ENCODE data around the gene LRRC59.
A peak's percentile ranks its signal among the peaks of the same experiment; 100 is the strongest.
"Not testable (repeated sequence)": the region's sequence is repeated elsewhere in the genome, so short reads cannot be mapped to it uniquely, and the experiment has no call there.

The LRRC59 gene

DNA sequence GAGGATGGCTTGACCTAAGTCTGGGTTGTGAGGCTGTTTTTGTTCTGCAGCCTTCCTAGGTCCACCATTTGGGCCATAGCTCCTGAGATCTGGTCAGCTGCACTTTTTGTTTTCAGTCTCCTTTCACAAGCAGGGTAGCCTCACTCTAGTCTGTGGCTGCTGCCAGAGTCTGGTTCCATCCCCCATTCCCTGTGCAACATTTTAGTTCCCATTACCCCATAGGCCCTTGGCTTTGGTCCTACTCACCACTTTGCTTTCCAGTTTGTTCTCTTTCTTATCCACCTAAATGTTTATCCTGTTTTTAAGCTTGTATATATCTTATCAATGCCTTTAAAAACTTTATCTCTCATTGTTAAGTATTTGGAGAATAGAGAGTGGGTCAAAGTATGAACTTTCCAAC is 57.9 kb downstream of the LRRC59 start:
- no peaks in the 10 kb centered on the region for H3K27me3 ChIP-seq (ENCODE audit: insufficient read depth, low read length, poor library complexity)

DNA sequence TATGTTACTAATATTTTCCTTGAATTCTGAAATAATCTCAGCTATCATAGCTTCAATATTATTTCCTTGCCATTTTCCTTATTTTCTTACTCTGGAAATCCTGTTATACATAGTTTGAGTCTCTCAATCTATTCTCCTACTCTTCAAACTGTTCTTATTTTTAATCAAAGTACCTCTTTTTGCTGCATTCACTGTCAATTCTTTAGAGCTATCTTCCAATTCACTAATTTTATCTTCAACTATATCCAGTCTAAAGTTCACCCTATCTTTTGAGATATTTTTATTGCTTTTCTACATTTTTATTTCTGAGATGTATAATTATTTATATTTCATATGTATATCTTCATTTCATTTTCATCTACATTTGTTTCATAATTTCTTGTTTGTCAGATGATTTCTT is 58.7 kb downstream of the LRRC59 start:
- Histone ChIP-seq H3K79me1 (ENCODE audit: low read length) (no peaks in the 10 kb centered on the region), H3K23ac (ENCODE audit: low read length) (no peak overlapping the region), H3K27ac (ENCODE audit: low read depth, low read length) (no peak overlapping the region), H2AK5ac (ENCODE audit: low read length) (no peak overlapping the region), H3K79me2 (ENCODE audit: control insufficient read depth, insufficient read depth, low read length) (no peaks in the 10 kb centered on the region), H3K36me3 (ENCODE audit: control insufficient read depth, insufficient read depth, low read length) (no peaks in the 10 kb centered on the region), H2BK120ac (ENCODE audit: low read depth, low read length) (no peak overlapping the region), H3K27me3 (ENCODE audit: insufficient read depth, low read length, poor library complexity) (no peaks in the 10 kb centered on the region), H3K18ac (ENCODE audit: low read length) (no peak overlapping the region), H3K4ac (ENCODE audit: low read depth, low read length) (no peak overlapping the region), H3K4me3 (ENCODE audit: low read length) (no peak overlapping the region), H2BK15ac (replicated peaks; ENCODE audit: low read depth) (no peak overlapping the region), H3K4me2 (ENCODE audit: low read length) (no peak overlapping the region), H4K5ac (ENCODE audit: low read length) (no peak overlapping the region), H3K4me1 (ENCODE audit: control insufficient read depth, low read depth, low read length) (no peaks in the 10 kb centered on the region), H3K9ac (ENCODE audit: low read length) (no peak overlapping the region), H2BK5ac (ENCODE audit: low read length) (no peak overlapping the region), H4K8ac (ENCODE audit: low read depth, low read length) (no peak overlapping the region), H3K56ac (ENCODE audit: low read length) (no peak overlapping the region)
- DNase-seq = no peak

More for the DNA sequence above, 57.9 kb downstream of the LRRC59 start:
- H2BK15ac ChIP-seq (replicated peaks; ENCODE audit: low read depth) = no peak overlapping the region
- no peak overlapping the region for H2AK5ac ChIP-seq (ENCODE audit: low read length)
- no peak overlapping the region for H3K9ac ChIP-seq (ENCODE audit: low read length)
- H2BK120ac ChIP-seq (ENCODE audit: low read depth, low read length) = no peak overlapping the region
- no peak overlapping the region for H3K56ac ChIP-seq (ENCODE audit: low read length)
- no peak for DNase-seq
- H3K4me1 ChIP-seq (ENCODE audit: control insufficient read depth, low read depth, low read length) = no peaks in the 10 kb centered on the region
- H3K23ac ChIP-seq (ENCODE audit: low read length) = no peak overlapping the region
- no peak overlapping the region for H3K18ac ChIP-seq (ENCODE audit: low read length)
- H3K79me2 ChIP-seq (ENCODE audit: control insufficient read depth, insufficient read depth, low read length) = no peaks in the 10 kb centered on the region
- no peak overlapping the region for H2BK5ac ChIP-seq (ENCODE audit: low read length)
- H4K8ac ChIP-seq (ENCODE audit: low read depth, low read length) = no peak overlapping the region
- no peaks in the 10 kb centered on the region for H3K36me3 ChIP-seq (ENCODE audit: control insufficient read depth, insufficient read depth, low read length)
- H3K4me2 ChIP-seq (ENCODE audit: low read length) = no peak overlapping the region
- H3K79me1 ChIP-seq (ENCODE audit: low read length) = no peaks in the 10 kb centered on the region
- H3K4me3 ChIP-seq (ENCODE audit: low read length) = no peak overlapping the region
- H3K27ac ChIP-seq (ENCODE audit: low read depth, low read length) = no peak overlapping the region
- H4K5ac ChIP-seq (ENCODE audit: low read length) = no peak overlapping the region
- no peak overlapping the region for H3K4ac ChIP-seq (ENCODE audit: low read depth, low read length)

DNA sequence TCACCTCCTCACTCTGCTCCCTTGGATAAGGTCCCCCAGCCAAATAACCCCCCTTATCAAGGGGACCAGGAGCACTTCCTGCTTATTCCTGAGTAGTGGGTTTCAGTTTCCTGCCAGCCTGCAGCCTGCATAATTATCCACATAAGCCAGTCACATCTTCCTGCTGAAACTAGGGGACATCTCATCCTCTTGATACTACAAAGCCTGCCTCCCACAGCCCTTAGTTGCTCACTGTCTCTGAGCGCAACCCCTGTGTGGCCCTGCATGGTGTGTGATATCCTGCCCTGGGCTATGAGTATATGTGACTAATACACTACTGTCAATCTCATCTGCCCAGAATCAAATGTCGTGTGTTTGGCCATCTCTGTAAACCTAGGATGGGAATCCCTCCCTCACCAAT is 59.4 kb downstream of the LRRC59 start:
- H3K4me1 ChIP-seq (ENCODE audit: control insufficient read depth, low read depth, low read length) = no peaks in the 10 kb centered on the region
- no peak overlapping the region for H2AK5ac ChIP-seq (ENCODE audit: low read length)
- no peak for DNase-seq

DNA sequence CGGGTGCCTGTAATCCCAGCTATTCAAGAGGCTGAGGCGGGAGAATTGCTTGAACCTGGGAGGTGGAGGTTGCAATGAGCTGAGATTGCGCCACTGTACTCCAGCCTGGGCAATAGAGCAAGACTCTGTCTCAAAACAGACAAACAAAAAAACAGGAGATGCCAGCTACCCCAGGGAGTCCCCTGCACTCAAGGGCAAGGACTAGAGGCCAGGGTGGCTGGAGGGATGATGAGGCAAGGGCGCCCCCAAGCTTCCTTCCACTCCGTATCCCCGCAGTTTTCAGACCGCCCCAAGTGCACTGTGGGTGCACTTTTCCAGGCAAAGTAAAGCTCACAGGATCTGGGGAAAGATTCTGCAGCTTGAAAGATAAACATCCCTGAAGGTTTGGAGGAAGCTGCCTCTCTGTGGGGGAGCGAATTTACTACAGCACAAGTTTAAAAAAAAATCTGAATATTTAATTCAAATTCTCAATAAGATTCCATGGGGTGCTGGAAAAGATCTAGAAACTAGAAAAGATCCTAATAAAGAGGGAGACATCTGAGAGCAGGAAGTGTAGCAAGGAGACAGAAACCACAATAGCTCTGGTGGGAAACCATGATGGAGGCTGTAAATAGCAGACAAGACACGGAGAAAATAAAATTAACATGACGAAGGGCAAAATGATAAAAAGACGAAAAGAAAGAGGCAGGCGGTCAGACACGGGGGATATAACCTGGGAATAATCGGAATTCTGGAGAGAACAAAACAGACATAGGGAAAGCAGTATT is 63.8 kb downstream of the LRRC59 start:
- not testable (repeated sequence) for H4K8ac ChIP-seq (ENCODE audit: low read depth, low read length); H3K4me3 ChIP-seq (ENCODE audit: low read length); H2BK120ac ChIP-seq (ENCODE audit: low read depth, low read length); H3K4ac ChIP-seq (ENCODE audit: low read depth, low read length); H3K36me3 ChIP-seq (ENCODE audit: control insufficient read depth, insufficient read depth, low read length); H3K27ac ChIP-seq (ENCODE audit: low read depth, low read length); H3K4me2 ChIP-seq (ENCODE audit: low read length); H3K9ac ChIP-seq (ENCODE audit: low read length); H3K18ac ChIP-seq (ENCODE audit: low read length); H2BK15ac ChIP-seq (replicated peaks; ENCODE audit: low read depth); H3K4me1 ChIP-seq (ENCODE audit: control insufficient read depth, low read depth, low read length); H2BK5ac ChIP-seq (ENCODE audit: low read length); H2AK5ac ChIP-seq (ENCODE audit: low read length); H3K79me2 ChIP-seq (ENCODE audit: control insufficient read depth, insufficient read depth, low read length); H3K23ac ChIP-seq (ENCODE audit: low read length); H3K56ac ChIP-seq (ENCODE audit: low read length); H3K79me1 ChIP-seq (ENCODE audit: low read length); H3K27me3 ChIP-seq (ENCODE audit: insufficient read depth, low read length, poor library complexity); H4K5ac ChIP-seq (ENCODE audit: low read length)
- peak; percentile 17 for DNase-seq
- WGBS (ENCODE audit: extremely low coverage, insufficient coverage, low lambda C conversion rate) = no CpG with 5 or more reads among the region's 14 CpGs

More for the DNA sequence above, 59.4 kb downstream of the LRRC59 start:
- Histone ChIP-seq H3K4me3 (ENCODE audit: low read length) (no peak overlapping the region), H3K18ac (ENCODE audit: low read length) (no peak overlapping the region), H3K56ac (ENCODE audit: low read length) (no peak overlapping the region), H4K5ac (ENCODE audit: low read length) (no peak overlapping the region), H4K8ac (ENCODE audit: low read depth, low read length) (no peak overlapping the region), H3K4ac (ENCODE audit: low read depth, low read length) (no peak overlapping the region), H3K79me2 (ENCODE audit: control insufficient read depth, insufficient read depth, low read length) (no peaks in the 10 kb centered on the region), H2BK15ac (replicated peaks; ENCODE audit: low read depth) (no peak overlapping the region), H3K27me3 (ENCODE audit: insufficient read depth, low read length, poor library complexity) (no peaks in the 10 kb centered on the region), H3K27ac (ENCODE audit: low read depth, low read length) (no peak overlapping the region), H3K9ac (ENCODE audit: low read length) (no peak overlapping the region), H3K23ac (ENCODE audit: low read length) (no peak overlapping the region), H2BK5ac (ENCODE audit: low read length) (no peak overlapping the region), H2BK120ac (ENCODE audit: low read depth, low read length) (no peak overlapping the region), H3K79me1 (ENCODE audit: low read length) (no peaks in the 10 kb centered on the region), H3K36me3 (ENCODE audit: control insufficient read depth, insufficient read depth, low read length) (no peaks in the 10 kb centered on the region), H3K4me2 (ENCODE audit: low read length) (no peak overlapping the region)
- no CpG with 5 or more reads among the region's 2 CpGs for WGBS (ENCODE audit: extremely low coverage, insufficient coverage, low lambda C conversion rate)

DNA sequence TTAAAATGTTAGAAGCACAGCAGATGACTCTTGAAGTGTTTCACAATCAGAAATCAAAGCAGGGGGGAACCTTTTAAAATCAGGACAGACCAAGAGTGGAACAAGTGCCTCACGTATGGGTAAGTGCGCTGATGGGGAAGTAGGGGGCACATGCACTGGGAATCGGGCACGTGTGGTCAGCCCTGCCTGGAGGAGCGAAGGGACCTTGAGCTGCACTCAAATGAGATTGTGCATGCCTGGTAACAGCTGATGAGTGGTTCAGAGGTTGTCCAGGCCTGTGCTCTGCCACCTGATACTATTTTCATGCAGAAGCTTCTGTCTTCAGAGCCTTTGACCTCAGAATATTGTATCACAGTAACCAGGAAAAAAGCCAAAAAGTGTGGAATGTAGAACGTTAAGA is 65.1 kb downstream of the LRRC59 start:
- Histone ChIP-seq H3K27me3 (ENCODE audit: insufficient read depth, low read length, poor library complexity) (no peaks in the 10 kb centered on the region), H2BK120ac (ENCODE audit: low read depth, low read length) (no peak overlapping the region), H3K79me2 (ENCODE audit: control insufficient read depth, insufficient read depth, low read length) (no peaks in the 10 kb centered on the region), H3K23ac (ENCODE audit: low read length) (peak overlapping the region; percentile 45), H2BK15ac (replicated peaks; ENCODE audit: low read depth) (no peak overlapping the region), H4K5ac (ENCODE audit: low read length) (no peak overlapping the region), H3K18ac (ENCODE audit: low read length) (no peak overlapping the region), H2BK5ac (ENCODE audit: low read length) (no peak overlapping the region), H3K56ac (ENCODE audit: low read length) (no peak overlapping the region), H3K79me1 (ENCODE audit: low read length) (no peaks in the 10 kb centered on the region), H3K27ac (ENCODE audit: low read depth, low read length) (no peak overlapping the region), H3K4ac (ENCODE audit: low read depth, low read length) (no peak overlapping the region), H3K36me3 (ENCODE audit: control insufficient read depth, insufficient read depth, low read length) (no peaks in the 10 kb centered on the region), H3K4me3 (ENCODE audit: low read length) (no peak overlapping the region), H3K9ac (ENCODE audit: low read length) (no peak overlapping the region), H2AK5ac (ENCODE audit: low read length) (no peak overlapping the region), H3K4me2 (ENCODE audit: low read length) (no peak overlapping the region), H3K4me1 (ENCODE audit: control insufficient read depth, low read depth, low read length) (no peaks in the 10 kb centered on the region), H4K8ac (ENCODE audit: low read depth, low read length) (no peak overlapping the region)
- no CpG with 5 or more reads among the region's 6 CpGs for whole genome bisulfite sequencing (ENCODE audit: extremely low coverage, insufficient coverage, low lambda C conversion rate)
- no peak for DNase-seq

Data from mesendoderm (in vitro differentiated cells).